GM23248 (cell line): Measurements from ENCODE around the gene RPL26.

Experiments used
- EZH2 ChIP-seq: fragments of 200-600 bp; sonication (generic); IDR thresholded peaks from 2 replicates; pipeline ENCODE4 v1.6.1; 2018; ENCODE audit warnings: antibody characterized with exemption, mild to moderate bottlenecking; ENCODE audit not compliant: insufficient read depth, poor library complexity, severe bottlenecking
- EZH2phosphoT487 ChIP-seq: fragments of 200-600 bp; sonication (generic); IDR thresholded peaks from 2 replicates; pipeline ENCODE4 v1.6.1; 2018; ENCODE audit warnings: antibody characterized with exemption, moderate library complexity, mild to moderate bottlenecking, low read depth; ENCODE audit not compliant: insufficient read depth

- TF ChIP-seq EZH2 (no peak), EZH2phosphoT487 (no peak)
These were observed 7.2 kb downstream of the RPL26 start for GRCh38 chr17:8375738-8376259.
